DMS 273 (cell line): ENCODE data around the gene INPP5E.

Source experiments
- DNase-seq: peaks from one replicate; lab custom pipeline; 2025; ENCODE audit not compliant: unreplicated experiment; lab: John Stamatoyannopoulos, UW

The INPP5E gene

DNA sequence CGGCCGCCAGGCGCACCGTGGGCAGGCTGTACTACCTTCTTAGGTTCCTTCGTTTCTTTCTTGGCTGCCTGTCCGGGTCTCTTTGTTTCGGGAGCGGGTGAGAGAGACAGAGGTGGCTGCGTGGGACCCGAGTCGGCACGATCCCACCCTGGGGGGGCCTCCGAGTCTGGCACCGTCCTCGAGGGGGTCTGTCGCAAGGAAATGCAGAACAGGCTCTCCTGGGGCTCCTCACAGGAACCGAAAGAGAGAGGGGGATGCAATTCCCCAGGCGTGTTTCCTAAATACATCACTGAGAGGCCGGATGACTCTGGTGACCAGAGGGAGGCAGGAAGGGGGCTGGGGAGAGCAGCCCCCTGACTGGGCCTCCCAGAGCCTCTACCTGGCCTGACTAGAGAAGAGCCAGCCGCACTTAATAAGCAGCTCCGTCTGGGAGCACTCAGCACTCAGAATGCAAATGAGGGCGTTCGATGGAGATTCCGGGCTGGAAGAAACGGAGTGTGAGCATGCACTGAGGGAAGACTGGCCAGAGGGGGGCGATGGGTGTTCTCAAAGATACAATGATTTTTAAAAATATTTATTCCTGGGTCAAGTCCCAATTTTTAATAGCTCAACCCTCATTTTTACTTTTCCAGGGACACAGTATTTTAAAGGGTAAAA lies 11.7 kb upstream of the INPP5E start:
- DNase-seq: no peak

DNA sequence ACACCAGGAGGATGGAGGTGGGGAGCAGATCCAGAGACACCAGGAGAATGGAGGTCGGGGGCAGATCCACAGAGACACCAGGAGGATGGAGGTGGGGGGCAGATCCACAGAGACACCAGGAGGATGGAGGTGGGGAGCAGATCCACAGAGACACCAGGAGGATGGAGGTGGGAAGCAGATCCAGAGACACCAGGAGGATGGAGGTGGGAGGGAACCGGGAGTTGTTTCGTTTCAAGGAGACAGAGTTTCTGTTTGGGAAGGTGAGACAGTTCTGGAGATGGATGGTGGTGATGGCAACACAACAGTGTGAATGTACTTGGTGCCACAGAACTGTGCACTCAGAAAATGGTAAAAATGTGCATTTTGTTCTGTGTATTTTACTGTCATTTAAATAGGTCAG lies 9.0 kb upstream of the INPP5E start:
- no peak for DNase-seq

DNA sequence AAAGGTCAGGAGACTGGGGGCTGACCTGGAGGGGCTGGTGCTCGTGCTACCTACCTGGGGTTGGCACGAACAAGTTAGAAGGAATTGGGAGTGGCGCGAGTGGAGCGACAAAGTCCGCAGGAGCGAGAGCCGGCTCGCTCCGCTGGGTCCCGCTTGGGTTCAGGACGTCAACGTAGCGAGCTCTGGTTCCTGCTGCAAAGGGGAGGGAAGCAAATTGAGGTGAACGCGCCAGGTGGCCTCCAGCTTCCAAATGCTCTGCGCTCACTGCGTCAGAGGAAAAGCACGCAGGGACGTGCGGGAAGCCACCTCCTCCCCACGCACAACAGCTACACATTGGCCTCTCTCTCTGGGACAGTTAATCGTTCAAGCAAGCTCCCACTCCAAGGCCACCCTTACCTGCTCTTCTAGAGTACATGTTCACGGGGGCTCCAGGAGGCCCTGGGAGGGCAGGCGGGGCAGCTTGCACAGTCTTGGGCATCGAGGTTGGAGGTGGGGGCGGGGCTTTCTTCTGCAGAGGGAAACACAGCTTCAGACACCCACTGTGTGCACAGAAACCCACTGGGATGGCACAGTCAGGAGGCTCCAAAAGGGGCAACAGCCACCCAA lies 7.6 kb upstream of the INPP5E start:
- no peak for DNase-seq

DNA sequence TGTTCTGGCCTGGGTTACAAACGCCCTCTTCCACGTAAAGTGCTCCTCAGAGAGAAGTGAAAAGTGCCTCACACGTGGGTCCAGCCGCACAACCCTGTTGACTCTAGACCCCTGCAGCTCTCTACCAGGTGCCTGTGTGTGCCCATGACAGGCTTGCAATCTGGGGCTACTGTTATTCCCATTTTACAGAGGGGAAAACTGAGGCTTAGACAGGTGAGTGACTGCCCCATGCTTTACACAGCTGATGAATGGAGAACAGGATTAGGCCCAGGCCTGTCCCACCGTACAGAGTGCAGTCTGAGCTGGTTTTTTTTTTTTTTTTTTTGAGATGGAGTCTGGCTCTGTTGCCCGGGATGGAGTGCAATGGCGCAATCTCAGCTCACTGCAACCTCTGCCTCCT lies 6.2 kb upstream of the INPP5E start:
- no peak for DNase-seq

DNA sequence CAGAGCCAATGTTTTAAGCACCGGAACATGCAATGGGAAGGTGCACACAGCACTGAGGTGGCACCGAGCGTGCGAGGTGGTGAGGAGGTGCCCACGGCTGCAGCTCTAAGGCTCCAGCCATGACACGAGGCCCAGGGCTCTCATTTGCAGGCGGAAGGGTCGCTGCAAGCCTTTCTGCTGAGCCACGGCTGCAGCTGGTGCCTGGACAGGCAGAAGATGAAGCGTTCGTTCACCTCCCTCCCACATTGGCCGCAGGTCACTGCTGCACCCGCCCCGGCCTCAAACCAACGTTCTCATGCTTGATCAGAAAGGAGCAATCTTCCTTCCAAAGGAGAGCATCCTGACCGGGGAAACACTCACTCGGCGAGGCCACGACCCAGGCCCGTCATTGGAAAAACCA lies 4.5 kb upstream of the INPP5E start:
- DNase-seq: no peak

DNA sequence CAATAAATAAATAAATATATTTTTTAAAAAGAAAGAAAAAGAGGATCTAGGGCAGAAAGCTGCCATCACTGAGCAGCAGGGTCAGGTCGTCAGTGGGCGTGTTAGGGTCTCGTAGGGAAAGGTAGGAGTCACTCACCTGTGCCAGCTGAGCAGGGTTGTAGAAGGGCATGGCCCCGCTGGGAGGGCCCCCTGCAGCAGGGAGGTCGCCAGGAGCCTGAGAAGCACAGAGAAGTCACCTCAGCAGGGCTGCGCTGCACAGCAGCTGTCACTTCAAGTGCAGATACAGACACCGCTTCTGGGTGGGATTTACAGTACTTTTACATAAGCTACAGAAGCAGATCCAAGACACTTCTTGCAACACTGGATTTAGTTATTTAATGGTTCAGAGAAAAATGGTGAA lies 4.0 kb upstream of the INPP5E start:
- DNase-seq: no peak

DNA sequence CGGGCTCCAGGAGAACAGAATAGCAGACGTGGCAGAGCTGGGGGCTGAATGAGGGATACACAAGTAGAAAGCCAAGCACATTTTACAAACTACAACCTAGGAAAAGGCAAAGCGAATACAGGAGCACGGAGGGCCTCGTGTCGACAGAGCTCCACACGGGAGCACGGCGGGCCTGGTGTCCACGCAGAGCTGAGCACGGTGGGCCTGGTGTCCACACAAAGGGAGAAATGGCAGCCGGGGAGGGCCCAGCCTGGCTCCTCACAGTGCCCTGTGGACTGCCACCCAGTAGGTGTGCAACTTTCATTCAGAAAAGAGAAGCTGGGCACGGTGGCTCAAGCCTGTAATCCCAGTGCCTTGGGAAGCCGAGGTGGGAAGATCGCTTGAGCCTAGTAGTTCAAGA lies 3.4 kb upstream of the INPP5E start:
- DNase-seq: no peak

DNA sequence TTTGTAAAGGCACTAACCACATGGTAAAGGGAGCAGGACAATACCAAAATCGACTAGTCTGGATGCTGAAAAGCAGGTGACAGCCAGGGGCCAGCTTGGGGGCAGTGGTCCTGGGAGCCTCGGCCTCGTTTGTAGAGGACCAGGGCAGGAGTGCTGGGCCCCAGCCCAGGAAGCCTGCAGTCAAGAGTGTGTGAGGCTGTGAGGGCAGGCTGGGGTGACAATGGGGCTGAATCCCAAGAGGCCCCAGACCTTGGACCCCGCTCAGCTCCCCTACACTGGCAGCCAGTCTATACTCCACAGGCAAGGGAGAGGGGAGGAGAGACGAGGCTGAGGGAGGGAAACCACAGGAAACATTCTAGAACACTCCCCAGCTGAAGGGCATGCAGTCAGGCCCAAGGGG lies 2.6 kb upstream of the INPP5E start:
- DNase-seq: no peak

DNA sequence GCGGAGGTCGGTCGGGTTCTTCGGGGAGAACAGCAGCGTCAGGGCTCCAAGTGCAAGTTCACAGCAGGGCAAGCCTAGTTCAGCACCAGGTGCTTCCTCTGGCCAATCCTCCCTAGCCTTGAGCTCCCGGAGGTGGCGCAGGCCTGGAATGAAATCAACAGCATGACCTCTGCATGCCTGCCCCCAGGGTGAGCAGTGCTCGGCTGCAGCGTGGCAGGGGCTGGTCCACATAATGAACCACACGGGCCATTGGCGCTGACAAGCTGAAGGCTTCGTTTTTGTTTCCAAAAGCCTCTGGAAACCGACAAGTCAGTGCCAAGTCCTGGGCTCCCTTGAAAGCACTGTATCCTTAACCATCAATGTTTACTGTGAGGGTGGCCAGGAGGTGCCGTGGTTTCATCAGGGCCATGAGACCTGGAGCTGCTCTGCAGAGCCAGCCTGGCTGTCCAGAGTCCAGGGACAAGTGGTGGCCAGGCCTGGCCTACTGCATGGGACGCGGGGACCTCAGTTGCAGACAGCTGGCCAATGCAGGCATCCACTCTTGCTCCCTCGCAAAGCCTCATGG lies 2.1 kb upstream of the INPP5E start:
- DNase-seq: no peak

DNA sequence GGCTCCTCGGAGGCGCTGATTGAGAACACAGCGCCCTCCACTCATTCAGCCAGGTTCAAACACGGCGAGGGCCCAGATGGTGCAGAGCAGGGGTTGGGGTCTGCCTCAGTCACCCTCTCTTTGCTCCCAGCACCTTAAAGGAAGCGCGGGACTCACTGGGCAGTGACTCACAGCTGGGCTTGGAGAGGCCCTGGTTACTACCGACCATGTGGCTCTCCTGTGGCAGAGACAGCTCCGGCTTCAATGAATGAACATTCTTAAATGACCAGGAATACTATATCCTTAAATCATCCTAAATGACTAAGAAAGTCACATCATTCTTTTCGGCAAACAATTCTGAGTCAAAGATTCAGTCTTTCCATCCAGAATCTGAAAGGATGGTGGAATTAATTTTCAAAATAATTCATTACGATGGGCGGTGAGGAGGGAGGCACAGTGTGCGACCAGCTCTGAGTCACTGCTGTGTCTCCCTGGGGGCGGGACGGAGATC lies 1.6 kb upstream of the INPP5E start:
- DNase-seq: no peak

DNA sequence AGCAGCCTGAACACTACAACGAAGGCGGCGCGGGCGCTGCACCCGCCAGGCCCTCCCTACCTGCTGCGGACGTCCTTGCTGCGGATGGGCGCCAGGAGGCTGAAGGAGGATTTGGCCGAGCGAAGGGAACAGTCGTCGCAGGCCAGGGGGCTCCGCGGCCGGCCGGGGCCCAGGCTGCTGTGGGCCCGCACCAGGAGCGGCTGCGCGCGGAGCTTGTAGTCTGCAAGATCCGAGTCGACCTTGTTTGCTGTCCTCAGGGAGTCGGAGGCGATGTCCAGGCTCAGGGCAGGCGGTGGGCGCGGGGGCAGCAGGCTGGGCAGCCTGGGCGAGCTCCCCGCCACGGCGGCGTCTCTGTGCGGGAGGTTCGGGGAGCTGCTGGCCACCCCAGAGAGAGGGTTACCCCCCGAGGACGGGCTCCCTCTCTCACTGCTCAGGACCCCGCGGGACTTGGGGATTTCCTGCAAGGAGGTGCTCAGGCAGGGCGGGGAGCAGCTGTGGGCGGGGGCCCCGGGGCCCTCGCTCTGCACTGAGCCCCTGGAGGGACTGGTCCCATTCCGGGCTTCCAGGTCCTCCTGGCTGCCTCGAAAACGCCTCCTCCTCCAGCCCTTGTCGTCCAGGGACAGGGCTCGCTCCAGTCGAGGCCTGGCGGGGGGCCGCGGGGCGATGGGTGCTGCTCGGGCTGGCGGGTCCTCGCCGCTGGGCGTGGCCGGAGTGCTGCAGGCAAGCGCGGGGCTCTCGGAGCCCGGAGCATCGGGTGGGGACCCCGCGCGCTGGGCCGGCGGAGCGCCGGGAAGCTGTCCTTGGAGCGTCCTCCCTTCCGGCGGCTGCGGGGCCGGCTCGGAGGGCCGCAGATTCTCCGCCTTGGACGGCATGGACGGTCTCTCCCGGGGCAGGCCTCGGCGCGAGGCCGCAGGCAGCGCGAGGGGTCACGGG lies 831 bp downstream of the INPP5E start:
- peak; percentile 68 for DNase-seq

DNA sequence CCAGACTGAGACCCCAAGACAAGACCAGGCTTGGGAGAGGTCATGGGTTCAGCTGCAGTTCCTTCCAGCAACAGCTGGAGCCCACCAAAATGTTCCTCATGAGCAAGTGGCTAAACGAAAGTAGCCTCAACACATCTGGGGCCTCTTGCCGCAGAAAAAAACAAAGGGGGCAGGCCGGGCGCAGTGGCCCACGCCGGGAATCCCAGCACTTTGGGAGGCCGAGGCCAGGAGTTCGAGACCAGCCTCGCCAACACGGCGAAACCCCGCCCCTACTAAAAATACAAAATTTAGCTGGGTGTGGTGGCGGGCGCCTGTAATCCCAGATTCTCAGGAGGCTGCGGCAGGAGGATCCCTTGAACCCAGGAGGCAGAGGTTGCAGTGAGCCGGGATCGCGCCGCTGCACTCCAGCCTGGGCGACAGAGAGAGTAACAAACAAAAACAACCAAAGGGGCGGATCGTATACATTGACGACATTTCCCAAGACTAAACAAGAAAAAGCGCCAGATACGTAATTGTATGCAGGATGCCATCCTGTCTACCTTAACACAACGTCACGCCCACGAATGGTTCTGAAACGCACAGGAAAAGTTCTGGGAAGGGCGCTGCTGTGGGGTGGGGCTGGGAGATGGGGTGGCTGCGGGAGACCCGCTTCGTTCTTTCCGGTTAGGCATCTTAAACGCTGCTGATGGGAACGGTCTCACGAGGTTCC lies 1.7 kb downstream of the INPP5E start:
- no peak for DNase-seq

DNA sequence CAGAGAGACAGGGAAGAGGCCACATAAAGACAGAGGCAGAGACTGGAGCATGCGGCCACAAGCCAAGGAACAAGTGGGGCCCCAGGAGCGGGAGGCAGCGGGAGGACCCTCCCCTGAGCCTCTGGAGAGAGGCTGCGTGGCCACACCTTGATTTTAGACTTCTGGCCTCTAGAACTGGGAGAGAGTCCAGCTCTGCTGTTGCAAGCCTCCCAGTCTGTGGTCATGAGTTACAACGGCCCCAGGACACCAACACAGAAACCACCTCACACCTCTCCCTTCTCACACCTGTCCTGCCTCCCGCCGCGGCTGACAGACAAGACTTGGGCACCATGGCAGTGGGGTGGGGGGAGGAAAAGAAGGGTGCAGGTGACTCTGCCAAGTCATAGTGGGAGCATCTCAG lies 2.2 kb downstream of the INPP5E start:
- DNase-seq: no peak

DNA sequence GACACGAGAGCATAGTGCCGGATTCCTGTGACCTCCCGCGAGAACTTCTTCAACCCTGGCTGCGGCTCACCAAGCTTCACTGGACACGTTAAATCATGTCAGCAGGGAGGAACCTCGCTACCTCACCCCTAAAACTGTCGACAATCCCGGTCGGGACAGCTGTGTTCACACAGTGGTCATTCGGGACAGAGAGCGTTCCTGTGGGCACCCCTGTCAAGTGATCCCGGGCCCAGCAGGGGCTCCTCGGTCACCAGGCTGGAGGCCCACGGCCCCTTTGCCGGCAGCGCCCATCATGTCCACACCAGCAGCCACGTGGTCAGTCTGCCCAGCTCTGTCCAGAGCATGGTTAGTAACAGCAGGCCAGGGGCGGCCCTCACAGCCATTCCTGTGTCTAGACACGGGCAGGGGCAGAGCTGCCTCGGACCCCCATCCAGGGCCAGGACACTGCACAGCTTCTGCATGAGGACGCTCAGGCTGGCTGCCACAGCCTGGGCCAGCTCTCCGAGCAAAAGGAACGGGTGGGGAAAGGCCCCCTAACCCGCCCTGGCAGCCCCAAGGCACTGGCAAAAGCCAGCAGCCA lies 3.5 kb downstream of the INPP5E start:
- no peak for DNase-seq

DNA sequence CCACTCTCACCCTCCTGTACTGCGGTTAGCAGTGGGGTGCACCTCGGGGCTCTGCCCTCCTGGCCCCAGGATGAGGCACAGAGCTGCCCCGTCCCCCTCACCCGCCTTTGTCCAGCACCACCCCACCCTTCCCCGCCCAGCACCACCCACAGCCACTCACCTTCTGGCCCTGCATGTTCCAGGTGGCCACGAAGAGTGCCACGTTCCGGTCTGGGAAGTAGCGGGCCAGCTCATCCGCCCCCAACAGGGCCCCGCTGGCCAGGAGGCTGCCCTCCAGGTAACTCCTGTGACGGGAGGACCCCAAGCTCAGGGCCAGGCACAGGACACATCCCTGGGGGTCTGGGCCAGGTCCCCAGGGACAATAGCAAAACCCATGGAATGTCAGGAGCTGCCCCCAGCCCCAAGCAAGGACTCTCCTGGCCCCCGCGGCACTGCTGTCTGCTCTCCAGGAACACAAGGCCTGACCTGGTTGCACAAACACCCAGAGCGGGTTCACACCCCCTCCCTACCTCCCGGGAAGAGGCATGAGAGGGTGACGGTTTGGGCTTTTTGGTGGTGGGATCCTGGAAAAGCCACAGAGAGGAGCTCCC lies 5.0 kb downstream of the INPP5E start:
- DNase-seq: no peak

DNA sequence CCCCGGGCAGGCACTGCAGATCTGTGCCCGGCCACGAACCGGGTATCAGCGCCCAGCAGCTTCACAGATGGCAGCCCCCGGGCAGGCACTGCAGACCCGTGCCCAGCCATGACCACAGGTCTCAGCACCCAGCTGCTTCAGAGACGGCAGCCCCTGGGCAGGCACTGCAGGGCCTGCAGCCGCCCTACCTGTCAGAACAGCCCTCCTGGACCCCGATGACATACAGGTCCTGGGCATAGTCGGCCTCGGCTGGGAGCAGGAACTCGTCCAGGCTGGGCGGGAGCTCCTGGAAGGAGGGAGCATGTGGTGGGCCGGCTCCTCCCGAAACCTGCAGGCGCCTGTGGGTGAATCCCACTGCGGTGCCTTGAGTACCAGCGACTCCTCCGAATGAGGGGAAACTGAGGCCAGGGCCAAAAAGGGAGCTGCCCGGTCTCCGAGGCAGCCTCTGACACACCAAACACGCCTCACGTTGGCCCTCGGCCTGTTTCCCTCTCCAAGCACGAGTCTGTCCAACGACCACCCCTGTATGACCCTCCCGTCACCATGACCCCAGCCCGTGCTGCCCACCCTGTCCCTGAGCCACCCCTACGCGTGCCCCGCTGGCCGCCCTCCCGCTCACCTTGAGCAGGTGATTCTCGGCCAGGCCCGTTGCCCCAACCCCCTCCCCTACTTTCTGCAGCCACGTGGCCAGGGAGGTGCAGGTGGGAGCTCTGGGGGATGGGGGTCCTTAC lies 5.6 kb downstream of the INPP5E start:
- no peak for DNase-seq

DNA sequence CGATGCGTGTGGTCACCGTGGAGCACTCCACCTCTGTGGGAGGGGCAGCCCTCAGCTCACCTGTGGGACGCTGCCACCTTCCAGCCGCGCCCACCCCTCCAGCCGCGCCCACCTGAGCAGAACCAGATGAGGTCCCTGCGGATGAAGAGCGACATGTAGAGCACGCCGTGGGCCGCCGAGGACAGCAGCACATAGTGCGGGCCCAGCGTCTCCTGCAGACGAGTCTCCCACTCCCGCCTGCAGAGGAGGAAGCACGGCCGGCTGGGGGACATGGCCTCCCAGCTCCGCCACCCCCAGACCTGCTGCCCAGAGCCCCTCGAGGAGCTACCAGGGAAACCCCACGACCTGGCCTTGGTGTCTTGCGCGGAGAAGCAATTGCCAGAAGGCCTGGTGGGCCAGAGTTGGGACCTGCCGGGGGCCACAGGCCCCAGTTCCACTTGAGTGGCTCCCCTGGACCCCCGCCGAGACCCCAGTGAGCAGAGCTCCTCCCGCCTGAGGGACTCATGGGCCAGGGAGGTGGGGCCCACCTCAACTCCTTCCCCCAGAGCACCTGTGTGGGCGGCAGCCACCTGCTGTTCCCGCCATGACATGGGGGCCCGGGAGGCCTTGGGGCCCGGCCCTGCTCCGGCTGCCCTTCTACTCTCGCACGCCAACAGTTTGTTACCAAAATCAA lies 6.5 kb downstream of the INPP5E start:
- DNase-seq: no peak

DNA sequence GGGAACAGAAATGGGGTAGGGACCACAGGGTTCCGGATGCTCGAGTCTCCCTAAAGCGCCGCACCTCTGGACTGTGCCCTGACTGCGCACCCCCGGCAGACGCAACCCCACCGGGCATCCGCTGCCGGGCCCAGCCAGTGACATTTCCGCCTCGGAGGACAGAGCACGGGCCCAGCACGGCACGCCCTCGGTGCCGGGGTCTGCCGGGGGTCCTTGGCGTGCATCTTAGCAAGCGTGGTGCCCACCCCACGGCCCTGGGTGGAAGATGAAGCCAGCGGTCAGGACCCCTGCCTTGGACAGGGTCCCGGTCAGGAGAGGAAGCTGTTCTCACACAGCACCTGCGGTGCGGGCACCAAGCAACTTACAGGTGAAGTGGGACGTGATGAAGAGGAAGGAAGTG lies 7.1 kb downstream of the INPP5E start:
- DNase-seq: no peak

DNA sequence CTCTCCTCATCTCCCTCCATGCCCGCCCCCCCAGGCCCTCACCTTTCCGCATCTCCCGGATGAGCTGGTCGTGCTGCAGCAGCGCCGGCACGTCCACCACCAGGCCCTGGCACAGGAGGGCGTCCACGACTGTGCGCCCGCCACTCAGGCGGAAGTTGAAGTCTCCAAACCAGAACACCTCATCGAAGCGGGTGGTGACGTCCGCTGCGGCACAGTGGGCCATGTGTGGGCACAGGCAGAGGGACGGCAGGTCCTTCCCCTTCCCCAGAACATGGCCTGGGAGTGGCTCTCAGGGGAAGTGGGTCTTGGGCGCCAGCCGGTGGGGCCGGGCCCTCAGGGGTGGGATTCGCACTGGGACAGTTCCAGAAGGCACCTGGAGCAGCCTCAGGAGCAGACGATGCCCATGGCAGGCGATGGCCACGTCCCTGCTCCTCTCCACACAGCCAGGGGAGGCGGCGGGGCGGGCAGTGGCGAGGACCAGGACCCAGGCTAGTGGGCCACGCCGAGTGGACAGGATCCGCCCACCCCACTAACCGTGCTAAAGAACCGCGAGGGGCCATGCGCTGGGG lies 7.8 kb downstream of the INPP5E start:
- no peak for DNase-seq
